Ureter (tissue), 1 donor: ENCODE results near the gene AAK1. TPM values are rescaled to one million over a fixed set of nuclear protein-coding genes. Genes with fewer than 3 reads are reported as not detected.

Experiments
- DNase-seq: peaks from one replicate; pipeline ENCODE4 v3.0.0-alpha.2; 2020; ENCODE audit warnings: low spot score
- total RNA-seq: library from RNA; stranded (reverse); gene quantifications from one replicate; pipeline ENCODE4 v1.2.4, GENCODE V29; 2023
- donor health status: DM: yes; HTN: yes; CAD: no.

The AAK1 gene
- total RNA-seq, 1 donor from 2014 or later, result 97.0 TPM

DNA sequence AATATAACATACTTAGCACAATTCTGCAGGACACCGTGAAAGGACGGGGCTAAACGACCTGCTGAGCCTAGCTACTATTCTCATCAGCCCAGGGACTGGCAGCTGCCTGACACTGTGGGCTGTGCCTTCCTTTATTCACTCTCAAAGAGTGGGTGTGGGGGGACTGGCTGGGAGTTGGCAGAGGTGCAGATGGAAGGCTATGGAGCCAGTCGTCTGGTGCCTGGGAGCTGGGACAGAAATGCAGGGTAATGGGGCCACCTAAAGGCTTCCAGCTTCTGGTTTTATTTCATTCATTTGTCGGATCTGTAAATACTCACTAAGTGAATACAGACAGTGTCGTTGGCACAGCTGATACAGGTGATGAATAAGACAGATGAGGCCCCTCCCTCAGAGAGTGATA lies 150.3 kb downstream of the AAK1 start:
- DNase-seq, result no peak

GRCh38 chr2:69491864-69492263 lies 151.7 kb downstream of the AAK1 start:
- DNase-seq, result no peak

DNA sequence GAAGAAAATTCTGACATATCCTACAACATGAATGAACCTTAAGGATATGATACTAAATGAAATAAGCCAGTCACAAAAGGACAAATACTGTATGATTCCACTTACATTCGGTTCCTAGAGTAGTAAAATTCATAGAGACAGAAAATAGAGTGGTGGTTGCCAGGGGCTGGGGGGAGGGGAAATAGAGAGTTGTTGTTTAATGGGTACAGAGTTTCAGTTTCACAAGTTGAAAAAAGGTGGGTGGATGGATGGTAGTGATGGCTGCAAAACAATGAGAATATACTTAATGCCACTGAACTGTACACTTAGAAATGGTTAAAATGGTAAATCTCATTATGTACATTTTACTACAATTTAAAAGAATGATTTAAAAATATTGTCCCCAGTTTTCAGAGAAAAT lies 153.1 kb downstream of the AAK1 start:
- no peak for DNase-seq

DNA sequence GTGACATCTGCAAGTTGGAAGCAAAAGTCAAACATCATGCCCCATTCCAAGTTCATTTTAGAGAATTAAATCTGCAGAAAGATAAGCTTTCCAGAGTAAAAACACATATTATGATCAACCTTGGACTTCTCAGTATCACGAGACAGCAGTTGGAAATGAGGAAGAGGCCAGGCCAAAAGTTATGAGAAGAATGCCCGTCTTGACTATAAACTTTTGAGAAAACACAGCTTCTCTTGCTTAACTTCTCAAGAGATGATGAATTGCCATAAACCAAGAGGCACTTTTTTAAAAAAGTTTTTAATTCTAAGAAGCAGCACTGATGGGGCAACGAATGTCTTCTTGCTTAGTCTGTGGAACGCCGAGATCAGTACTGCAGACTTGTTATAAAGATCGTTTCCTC lies 153.7 kb downstream of the AAK1 start:
- DNase-seq, result no peak

DNA sequence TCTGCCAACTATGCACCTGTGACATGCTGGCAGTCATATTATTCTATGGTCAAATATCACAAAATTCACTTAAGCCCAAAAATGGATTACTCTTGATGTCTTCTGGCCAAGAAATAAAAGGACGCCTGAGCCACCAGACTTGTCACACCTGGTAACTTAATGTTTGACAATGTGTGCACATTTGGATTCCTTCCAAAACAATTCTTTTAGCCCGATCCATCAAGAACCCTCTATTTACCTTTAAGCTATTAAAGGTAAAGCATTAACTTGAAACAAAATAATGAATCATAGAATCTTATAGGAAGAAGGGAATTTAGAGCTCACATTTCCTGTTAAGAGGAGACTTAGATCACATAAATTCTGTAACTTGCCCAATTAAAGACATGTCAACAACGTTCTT lies 159.8 kb downstream of the AAK1 start:
- DNase-seq, result no peak

DNA sequence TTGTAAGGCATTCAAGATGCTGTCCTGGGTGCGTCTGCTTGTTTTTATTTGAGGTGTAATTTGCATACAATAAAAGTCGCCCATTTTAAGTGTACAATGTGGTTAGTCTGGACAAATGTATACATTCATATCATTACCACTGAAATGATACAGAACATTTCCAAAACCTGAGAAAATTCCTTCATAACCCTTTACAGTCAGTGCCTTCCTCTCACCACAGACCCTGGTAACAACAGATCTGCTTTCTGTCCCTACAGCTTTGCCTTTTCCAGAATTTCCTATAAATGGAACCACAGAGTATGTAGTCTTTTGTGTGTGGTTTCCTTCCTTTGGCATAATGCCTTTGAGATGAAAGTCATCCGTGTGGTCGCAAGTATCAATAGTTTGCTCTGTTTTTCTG lies 160.5 kb downstream of the AAK1 start:
- no peak for DNase-seq

- DNase-seq, result no peak
These were observed 161.1 kb downstream of the AAK1 start for GRCh38 chr2:69482471-69482870.

GRCh38 chr2:69481421-69481820 lies 162.1 kb downstream of the AAK1 start:
- DNase-seq, result no peak

DNA sequence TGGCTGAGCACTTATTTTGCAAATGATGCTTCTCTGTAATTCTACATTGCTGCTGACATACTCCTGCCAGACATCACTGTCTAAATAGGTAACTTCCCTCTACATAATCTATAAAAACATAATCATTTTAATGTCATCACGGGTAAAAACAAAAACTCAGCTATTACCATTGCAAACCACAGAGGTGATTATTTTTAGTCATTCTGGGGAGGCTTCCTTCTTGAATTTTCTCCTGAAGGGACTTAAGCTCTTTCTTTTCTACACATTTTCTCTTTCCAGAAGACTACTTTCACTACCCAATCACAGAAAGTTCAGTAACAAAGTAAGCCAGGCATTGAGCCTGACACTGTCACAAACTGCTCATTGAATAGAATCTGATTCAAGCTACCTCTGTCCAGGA lies 165.9 kb downstream of the AAK1 start:
- no peak for DNase-seq

- no peak for DNase-seq
These were observed 168.9 kb downstream of the AAK1 start for GRCh38 chr2:69474688-69475087.

- no peak for DNase-seq
These were observed 171.7 kb downstream of the AAK1 start for GRCh38 chr2:69471793-69472192.

DNA sequence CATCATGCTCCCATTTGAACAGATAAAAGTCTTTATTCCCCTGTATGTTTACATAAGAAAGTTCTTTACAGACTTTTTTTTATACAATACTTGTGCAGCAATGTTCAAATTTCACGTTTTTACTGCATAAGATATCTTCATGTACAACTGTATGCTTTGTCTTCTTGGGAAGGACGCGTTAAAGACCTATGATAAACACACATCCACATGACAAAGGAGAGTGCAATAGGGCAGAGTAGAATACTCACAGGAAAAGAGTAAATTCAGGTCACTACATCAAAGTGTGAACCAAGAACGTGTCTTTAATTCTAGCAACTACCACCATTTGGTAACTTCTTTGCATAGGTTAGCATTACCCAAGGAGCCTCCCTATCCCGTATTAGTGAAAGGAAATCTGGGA lies 172.6 kb downstream of the AAK1 start:
- DNase-seq, result no peak

- DNase-seq, result no peak
These were observed 173.8 kb downstream of the AAK1 start for GRCh38 chr2:69469784-69470183.

GRCh38 chr2:69469375-69469774 lies 174.2 kb downstream of the AAK1 start:
- DNase-seq, result no peak

- no peak for DNase-seq
These were observed 176.8 kb downstream of the AAK1 start for GRCh38 chr2:69466728-69467127.

DNA sequence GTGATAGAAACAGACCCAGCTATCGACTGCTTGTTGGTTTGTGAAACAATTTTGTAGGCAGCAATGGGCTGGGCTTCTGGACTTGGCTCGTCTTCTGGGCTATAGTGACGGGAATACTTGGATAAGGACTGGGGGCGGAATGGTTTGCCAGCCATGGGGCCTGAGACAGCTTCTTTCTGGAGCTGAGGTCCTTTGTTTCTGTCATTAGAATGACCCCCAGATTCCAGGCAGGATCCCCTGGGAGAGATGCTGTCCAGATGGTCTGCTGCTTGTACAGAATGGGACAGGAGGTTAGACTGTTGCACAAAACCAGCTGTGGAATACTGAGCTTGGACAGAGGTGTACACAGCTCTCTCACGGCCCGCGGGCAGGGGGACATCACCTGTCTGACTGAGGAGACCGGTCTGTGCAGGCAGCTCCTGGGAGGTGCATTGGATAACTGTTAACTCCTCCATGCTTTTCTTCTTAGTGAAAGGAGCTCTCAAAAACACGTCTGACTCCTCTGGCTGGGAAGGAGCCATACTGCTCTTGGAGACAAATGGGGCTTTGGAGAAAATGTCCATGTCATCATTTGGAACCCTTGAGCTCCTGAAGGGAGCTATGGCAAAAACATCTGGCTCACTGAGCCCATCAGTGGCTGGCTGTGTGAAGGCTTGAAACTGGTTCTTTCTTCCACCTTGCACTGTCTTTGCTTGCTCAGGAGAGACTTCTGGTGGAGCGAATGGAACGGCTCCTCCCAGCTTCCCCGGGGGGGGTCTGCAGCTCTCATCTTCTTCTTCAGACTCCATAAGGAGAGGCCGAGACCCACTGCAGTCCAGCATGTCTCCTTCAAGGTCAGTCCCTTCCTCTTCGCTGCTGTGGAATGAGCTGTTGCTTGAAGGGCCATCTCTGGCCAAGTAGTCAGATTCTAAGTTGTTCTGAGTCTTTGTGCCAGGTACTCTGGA lies 177.8 kb downstream of the AAK1 start:
- peak; percentile 47 for DNase-seq

- DNase-seq, result no peak
These were observed 179.0 kb downstream of the AAK1 start for GRCh38 chr2:69464575-69464974.

DNA sequence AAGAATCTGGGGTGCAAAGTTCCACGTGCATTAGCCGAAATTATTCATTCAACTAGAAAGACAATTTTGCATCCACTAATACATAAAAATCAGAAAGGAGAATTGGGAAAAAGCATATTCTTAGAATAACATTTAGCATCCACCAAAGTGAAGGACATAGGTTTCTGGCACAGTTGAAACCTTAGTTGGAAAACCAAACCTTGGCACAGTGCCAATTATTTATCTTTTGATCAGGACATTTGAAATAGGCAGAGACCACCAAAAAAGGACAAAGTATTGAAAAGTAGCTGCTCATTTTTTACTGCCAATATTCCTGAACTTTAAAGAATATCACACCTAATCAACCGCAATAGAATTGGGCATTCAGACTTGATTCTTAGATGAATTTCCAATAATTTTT lies 180.8 kb downstream of the AAK1 start:
- no peak for DNase-seq

DNA sequence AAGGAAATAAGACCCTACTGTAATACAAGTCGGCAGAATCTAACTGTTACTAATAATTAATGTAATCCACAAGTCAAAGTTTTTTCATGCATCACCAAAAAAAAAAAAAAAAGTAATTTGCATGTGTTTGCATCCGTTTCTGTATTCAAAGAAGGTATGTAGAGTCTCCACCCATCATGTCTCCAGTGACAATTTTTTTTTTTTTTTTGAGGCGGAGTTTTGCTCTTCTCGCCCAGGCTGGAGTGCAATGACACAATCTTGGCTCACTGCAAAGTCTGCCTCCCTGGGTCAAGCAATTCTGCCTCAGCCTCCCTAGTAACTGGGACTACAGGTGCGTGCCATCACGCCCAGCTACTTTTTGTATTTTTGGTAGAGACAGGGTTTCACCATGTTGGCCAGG lies 182.1 kb downstream of the AAK1 start:
- no peak for DNase-seq

DNA sequence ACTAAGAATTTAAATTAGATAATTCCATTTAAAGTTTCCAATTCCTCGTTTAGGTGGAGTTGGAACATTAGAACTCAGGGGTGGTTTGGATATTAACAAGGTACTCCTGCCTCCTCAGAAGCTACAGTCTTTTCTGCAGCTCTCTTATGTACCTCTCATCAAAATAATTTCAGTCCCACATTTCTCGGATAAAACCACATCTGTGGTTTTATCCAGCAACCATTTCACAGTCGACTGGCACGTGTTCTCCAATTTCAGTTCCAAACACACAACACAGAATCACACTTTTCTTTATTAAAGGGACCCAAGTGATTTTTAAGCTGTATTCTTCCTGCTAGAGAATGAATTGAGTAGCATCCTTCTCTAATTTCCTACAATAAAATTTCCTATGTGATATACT lies 183.6 kb downstream of the AAK1 start:
- no peak for DNase-seq

DNA sequence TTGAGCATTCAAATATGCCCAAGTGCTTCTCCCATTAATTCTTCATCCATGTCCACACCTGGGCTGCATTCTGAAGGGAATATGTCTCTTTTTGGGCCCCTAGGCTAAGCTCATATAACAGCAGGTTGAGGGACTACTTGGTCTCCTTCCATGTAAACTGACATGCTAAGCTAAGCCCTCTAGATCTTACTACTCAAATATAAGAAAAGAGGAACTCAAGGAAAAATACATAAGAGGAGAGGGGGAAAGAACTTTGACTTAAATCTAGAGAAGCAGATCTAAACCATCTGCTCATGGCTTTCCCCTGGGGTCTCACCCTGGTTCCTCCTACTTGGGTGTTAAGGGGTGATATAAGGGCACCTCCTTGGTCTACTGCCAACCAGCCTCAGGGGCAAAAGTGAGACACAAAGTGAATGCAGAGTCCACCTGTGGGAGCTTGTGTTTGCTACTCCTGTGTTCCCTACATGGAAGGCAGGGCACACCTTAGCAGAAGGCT lies 186.5 kb downstream of the AAK1 start:
- no peak for DNase-seq

GRCh38 chr2:69456154-69456553 lies 187.4 kb downstream of the AAK1 start:
- no peak for DNase-seq

- DNase-seq, result no peak
These were observed 188.6 kb downstream of the AAK1 start for GRCh38 chr2:69454976-69455375.
